AG04450 (cell line): ENCODE results near the gene RALGAPA1. TPM values are rescaled to one million over a fixed set of nuclear protein-coding genes. Genes with fewer than 3 reads are reported as not detected.

Experiments
- CTCF ChIA-PET: fragments of 300-600, 350-600 bp; formaldehyde crosslinking; extraction: SDS; loops from one replicate; lab custom pipeline; 2022; ENCODE audit warnings: antibody characterized with exemption, inconsistent platforms; lab: Charles Lee
- POLR2A ChIA-PET: fragments of 350-600 bp; formaldehyde crosslinking; extraction: SDS; loops from one replicate; lab custom pipeline; 2021; ENCODE audit warnings: antibody characterized with exemption, inconsistent platforms; lab: Yijun Ruan, JAX
- DNase-seq: peaks from one replicate; pipeline ENCODE4 v3.0.0-alpha.2; 2011; ENCODE audit warnings: low read depth, low spot score
- H3K27ac ChIP-seq: one replicate; pipeline ENCODE4 v1.5.1; 2012; ENCODE audit warnings: low read depth, low read length, control low read depth
- H3K27me3 ChIP-seq: one replicate; pipeline ENCODE4 v1.6.0; 2012; ENCODE audit warnings: low read length; ENCODE audit not compliant: control insufficient read depth, insufficient read depth
- H3K4me3 ChIP-seq: 2 replicates; pipeline ENCODE4 v1.5.1; 2011; ENCODE audit warnings: mild to moderate bottlenecking, low read depth, low read length, control low read depth
- H3K9me3 ChIP-seq: 2 replicates; pipeline ENCODE4 v1.5.1; 2012; ENCODE audit warnings: low read length; ENCODE audit not compliant: control insufficient read depth, insufficient read depth
- CTCF ChIP-seq: IDR thresholded peaks from 2 replicates; pipeline ENCODE4 v1.5.1; 2011; ENCODE audit warnings: low read depth, low read length, control low read depth, inconsistent platforms
- polyA plus RNA-seq: library from polyadenylated mRNA; depleted of rRNA; stranded (reverse); fragments of >200 nt; gene quantifications from 2 replicates; pipeline ENCODE4 v1.2.3, GENCODE V29; 2011

RALGAPA1 gene
- polyA plus RNA-seq, 1 experiment: 9.7 TPM

DNA sequence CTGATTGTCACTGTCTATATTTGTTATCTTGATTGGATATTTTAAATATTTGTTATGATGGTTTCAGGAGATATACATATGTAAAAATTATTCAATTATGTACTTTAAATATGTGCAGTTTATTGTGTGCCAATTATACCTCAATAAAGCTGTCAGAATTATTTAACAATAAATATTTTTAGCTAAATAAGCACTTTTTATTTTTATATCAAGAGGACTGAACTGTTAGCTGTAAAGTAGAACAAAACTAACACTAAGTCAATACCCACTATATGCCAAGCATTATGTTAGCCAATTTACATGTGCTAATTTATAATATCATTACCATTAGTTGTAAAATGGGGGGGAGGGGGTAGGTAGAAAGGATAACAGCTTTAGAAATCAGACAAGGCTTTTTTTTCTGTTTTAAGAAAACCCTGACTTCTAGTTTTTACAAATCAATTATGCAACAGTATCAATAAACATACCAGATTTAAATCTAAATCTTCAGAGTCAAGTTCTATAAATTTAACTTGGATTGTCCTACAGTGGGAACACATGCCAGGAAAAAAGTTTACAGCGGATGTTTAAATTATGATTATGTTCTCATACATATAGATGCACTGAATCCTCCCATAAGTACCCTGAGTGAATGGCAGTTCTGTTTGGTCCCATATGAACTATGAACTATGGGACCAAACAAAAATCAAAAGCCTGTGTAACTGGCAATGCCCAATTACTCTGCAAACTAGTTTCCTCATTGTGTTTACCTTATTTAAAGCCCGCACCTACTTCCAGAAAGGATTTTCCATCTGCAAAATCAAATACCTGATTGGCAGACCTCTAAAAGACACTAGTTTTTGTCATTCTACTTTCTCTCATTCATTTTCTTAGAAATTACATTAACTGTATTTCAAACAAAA is 2.8 kb downstream of the RALGAPA1 start:
- no peak overlapping the region for H3K4me3 ChIP-seq
- DNase-seq: no peak
- ChIA-PET POLR2A (no interaction called here), CTCF (interaction anchor here (0.5 to 4.5 kb wide), 6 partner anchors 9 to 332 kb away, joined by 3 to 23 read pairs (median 8); partner anchors contain the start of gene BRMS1L)
- TF ChIP-seq CTCF: no peak
- H3K9me3 ChIP-seq: no peaks in the 10 kb centered on the region
- H3K27me3 ChIP-seq: no peaks in the 10 kb centered on the region
- H3K27ac ChIP-seq: no peak overlapping the region

- POLR2A ChIA-PET: interaction anchor here (0.6 kb wide), 1 partner anchor 23 kb away, joined by 3 read pairs; no protein-coding TSS in a partner anchor
Measured at GRCh38 chr14:35797796-35798195, 11.3 kb downstream of the RALGAPA1 start.

DNA sequence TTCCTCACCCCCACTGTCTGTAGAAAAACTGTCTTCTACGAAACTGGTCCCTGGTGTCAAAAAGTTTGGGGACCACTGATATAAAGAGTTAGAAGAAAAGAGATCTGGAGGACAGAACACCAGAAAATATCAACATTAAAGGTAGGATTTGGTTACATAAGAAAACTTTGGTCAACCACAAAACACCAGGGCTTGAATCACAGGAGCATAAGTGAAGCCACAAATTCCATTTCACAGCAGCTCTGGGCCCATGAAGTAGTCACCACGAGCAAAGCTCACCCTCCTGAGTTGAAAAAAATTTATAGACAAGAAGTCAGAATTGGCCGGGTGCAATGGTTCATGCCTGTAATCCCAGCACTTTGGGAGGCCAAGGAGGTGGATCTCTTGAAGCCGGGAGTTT is 19.4 kb downstream of the RALGAPA1 start:
- no peaks in the 10 kb centered on the region for H3K9me3 ChIP-seq
- no peak for DNase-seq
- H3K27me3 ChIP-seq: no peaks in the 10 kb centered on the region
- ChIA-PET POLR2A (no interaction called here), CTCF (no interaction called here)
- TF ChIP-seq CTCF: no peak
- no peak overlapping the region for H3K4me3 ChIP-seq
- no peak overlapping the region for H3K27ac ChIP-seq

More at GRCh38 chr14:35797796-35798195, 11.3 kb downstream of the RALGAPA1 start:
- no peak for DNase-seq
- CTCF ChIA-PET: interaction anchor here (0.6 kb wide), 1 partner anchor 16 kb away, joined by 3 read pairs; no protein-coding TSS in a partner anchor
- no peak for TF ChIP-seq CTCF
- Histone ChIP-seq H3K9me3 (no peaks in the 10 kb centered on the region), H3K27me3 (no peaks in the 10 kb centered on the region), H3K4me3 (no peak overlapping the region), H3K27ac (no peak overlapping the region)

GRCh38 chr14:35786856-35787255 is 22.2 kb downstream of the RALGAPA1 start:
- Histone ChIP-seq H3K4me3 (no peak overlapping the region), H3K27ac (no peak overlapping the region), H3K9me3 (no peaks in the 10 kb centered on the region), H3K27me3 (no peaks in the 10 kb centered on the region)
- CTCF ChIA-PET: interaction anchor here (1.1 kb wide), 1 partner anchor 27 kb away, joined by 3 read pairs; no protein-coding TSS in a partner anchor
- no peak for TF ChIP-seq CTCF
- POLR2A ChIA-PET: no interaction called here
- no peak for DNase-seq

- Histone ChIP-seq H3K4me3 (no peak overlapping the region), H3K27ac (no peak overlapping the region), H3K9me3 (no peaks in the 10 kb centered on the region), H3K27me3 (no peaks in the 10 kb centered on the region)
- POLR2A ChIA-PET: no interaction called here
- no peak for TF ChIP-seq CTCF
- CTCF ChIA-PET: no interaction called here
- no peak for DNase-seq
Measured at GRCh38 chr14:35783699-35784098, 25.4 kb downstream of the RALGAPA1 start.
